Subcutaneous preadipocyte (primary cell): Measurements from ENCODE around the gene ADGRG1. TPM values are rescaled to one million over a fixed set of nuclear protein-coding genes. Genes with fewer than 3 reads are reported as not detected.

ENCODE experiments used
- total RNA-seq: library from RNA; depleted of rRNA; stranded (reverse); fragments of >200 nt; gene quantifications from 2 replicates; pipeline ENCODE4 v1.2.3, GENCODE V29; 2012

The ADGRG1 gene
- 2.9 and 6.8 TPM in 2 replicates for total RNA-seq

GRCh38 chr16:57628008-57628781 lies at the start of gene ADGRG1:
ADGRG1 (plus strand) TSS chr16:57628630; CDS start chr16:57650288, 21,658 bp downstream.

GRCh38 chr16:57668263-57668571 lies 39.8 kb downstream of the ADGRG1 start, which contains the start of gene ADGRG3:
ADGRG3 (plus strand) TSS chr16:57668306; CDS start chr16:57668348, 42 bp downstream.

GRCh38 chr16:57694725-57695679 lies 66.6 kb downstream of the ADGRG1 start, which contains the start of gene DRC7:
DRC7 (plus strand) TSS chr16:57694806; CDS start chr16:57697950, 3,144 bp downstream.

Other genes with a start within 250 kb of the ADGRG1 start
- not detected in 2 replicates for gene CCL17, start 223.9 kb upstream of the ADGRG1 start, total RNA-seq
- gene CIAPIN1, start 181.2 kb upstream of the ADGRG1 start, total RNA-seq: 41.5 and 47.5 TPM in 2 replicates
- 44.1 and 49.3 TPM in 2 replicates for gene COQ9, start 181.2 kb upstream of the ADGRG1 start, total RNA-seq
- gene POLR2C, start 166.0 kb upstream of the ADGRG1 start, total RNA-seq: 83.4 and 98.1 TPM in 2 replicates
- gene DOK4, start 142.1 kb upstream of the ADGRG1 start, total RNA-seq: 15.8 and 21.5 TPM in 2 replicates
- 6.1 and 8.1 TPM in 2 replicates for gene CCDC102A, start 92.1 kb upstream of the ADGRG1 start, total RNA-seq
- gene ADGRG5, start 86.0 kb upstream of the ADGRG1 start, total RNA-seq: not detected in 2 replicates
- not detected in 2 replicates for gene ADGRG3, start 39.7 kb downstream of the ADGRG1 start, total RNA-seq
- gene DRC7, start 66.2 kb downstream of the ADGRG1 start, total RNA-seq: 0.37 TPM in 1 of 2 replicates, not detected in the other
- gene KATNB1, start 107.1 kb downstream of the ADGRG1 start, total RNA-seq: 30.5 and 38.7 TPM in 2 replicates
- gene KIFC3, start 173.9 kb downstream of the ADGRG1 start, total RNA-seq: 14.7 and 31.1 TPM in 2 replicates